Germinal center (tissue), 1 donor: ENCODE measurements around the gene NUDT6.
A peak's percentile ranks its signal among the peaks of the same experiment; 100 is the strongest.
"Not testable (repeated sequence)": the region's sequence is repeated elsewhere in the genome, so short reads cannot be mapped to it uniquely, and the experiment has no call there.

ENCODE experiments used
- DNase-seq: peaks from one replicate; pipeline ENCODE4 v3.0.0; 2012; ENCODE audit warnings: mixed read lengths, low spot score

The NUDT6 gene

GRCh38 chr4:122921971-122922876 lies at the start of gene NUDT6:
Gene NUDT6, minus strand, starts transcription at chr4:122922597. Its CDS starts 25 bp downstream, at chr4:122922572.
- peak; percentile 25 for DNase-seq

DNA sequence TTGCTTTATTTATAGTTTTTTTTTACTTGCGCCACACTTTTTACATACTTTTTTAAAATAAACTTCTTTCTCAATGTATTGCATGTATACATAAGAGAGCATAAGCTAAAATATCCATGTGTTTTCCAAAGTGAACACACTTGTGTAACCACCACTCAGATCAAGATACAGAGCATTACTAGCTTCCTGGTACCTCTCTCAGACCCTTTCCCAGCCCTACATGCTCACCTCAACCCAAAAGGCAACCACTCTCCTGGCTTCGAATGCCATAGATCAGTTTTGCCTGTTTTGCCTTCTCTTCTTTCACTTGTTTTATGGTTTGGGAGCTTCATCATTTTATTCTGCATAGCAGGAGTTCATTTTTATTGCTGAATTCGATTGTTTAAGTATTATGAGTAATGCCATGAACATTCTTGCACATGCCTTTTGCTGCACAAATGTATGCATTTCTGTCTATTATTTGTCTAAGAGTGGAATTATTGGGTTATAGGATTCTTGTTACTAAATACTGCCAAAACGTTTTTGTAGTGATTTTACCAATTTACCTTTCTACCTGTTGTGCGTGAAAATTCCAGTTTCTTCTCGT lies 45.9 kb upstream of the NUDT6 start:
- no peak for DNase-seq

GRCh38 chr4:122967231-122967630 lies 44.8 kb upstream of the NUDT6 start:
- DNase-seq = no peak

DNA sequence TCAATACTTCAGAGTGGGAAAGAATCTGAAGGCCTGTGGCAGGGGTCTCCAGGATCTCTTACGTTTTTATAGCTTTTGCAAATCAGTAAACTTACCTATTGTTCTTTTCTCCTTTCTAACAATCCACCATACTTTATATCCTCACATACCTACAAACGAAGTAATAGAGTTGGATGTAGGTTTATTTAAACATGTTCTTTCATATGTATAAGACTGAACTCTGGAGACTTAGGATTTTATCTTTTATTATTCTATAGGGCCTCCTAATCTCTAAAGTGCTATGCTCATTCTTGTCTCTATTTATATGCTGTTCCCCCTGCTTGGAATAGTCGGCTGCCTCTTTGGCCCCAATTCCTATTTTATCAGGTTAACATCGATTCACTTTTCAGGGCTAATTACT lies 43.8 kb upstream of the NUDT6 start:
- no peak for DNase-seq

GRCh38 chr4:122963216-122963615 lies 40.8 kb upstream of the NUDT6 start:
- no peak for DNase-seq

GRCh38 chr4:122960611-122961000 lies 38.2 kb upstream of the NUDT6 start:
- DNase-seq = no peak

DNA sequence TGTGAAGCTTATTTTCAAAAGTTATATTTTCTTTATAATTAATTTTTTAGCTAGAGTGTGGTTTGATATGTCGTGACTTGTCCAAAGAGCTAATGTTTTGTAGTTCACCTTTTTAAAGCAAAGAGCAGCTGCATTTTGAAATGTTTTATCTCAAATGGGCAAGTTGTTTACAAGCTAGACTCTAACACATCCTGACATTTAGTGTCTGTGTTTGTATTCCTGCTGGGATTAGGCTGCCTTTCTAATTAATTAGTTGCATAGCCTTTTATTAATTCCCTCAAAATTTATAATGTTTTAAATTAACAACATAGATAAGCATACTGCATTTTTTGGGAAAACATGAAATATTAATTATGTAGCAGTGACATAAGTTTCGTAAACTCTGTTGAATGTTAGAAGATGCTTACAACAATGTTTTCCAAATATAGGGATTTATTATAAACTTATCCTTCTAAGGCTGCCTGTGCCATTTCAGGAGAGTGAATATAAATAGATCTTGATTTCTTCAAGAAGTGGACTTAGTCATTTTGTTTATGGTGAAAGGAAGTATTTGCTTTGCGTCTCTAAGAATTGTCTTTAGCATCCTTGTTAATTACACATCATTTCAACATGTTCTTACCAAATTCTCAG lies 37.7 kb upstream of the NUDT6 start:
- no peak for DNase-seq

GRCh38 chr4:122959441-122959840 lies 37.0 kb upstream of the NUDT6 start:
- DNase-seq = no peak

- no peak for DNase-seq
Observed at GRCh38 chr4:122958505-122958904, 36.1 kb upstream of the NUDT6 start.

- no peak for DNase-seq
Observed at GRCh38 chr4:122953924-122954323, 31.5 kb upstream of the NUDT6 start.

DNA sequence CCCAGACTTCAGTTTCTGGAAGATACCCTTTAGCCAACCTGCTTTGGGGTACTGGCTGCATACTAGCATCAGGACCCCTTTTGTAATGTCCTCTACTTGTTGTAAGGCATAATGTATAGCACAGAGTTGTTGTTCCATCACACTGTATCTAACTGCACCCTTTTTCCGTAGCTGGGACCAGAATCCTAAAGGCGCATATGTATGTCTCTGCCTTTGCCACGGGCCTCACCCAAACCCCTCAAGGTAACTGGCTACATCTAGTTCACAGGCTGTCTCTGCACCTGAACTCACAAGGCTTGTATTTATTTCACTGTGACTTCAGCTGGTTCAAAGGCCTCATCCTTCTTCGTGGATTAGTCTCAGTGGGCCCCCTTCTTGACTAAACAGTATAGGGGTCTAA lies 29.6 kb upstream of the NUDT6 start:
- no peak for DNase-seq

GRCh38 chr4:122948671-122949070 lies 26.3 kb upstream of the NUDT6 start:
- DNase-seq = no peak

GRCh38 chr4:122946142-122946541 lies 23.7 kb upstream of the NUDT6 start:
- no peak for DNase-seq

DNA sequence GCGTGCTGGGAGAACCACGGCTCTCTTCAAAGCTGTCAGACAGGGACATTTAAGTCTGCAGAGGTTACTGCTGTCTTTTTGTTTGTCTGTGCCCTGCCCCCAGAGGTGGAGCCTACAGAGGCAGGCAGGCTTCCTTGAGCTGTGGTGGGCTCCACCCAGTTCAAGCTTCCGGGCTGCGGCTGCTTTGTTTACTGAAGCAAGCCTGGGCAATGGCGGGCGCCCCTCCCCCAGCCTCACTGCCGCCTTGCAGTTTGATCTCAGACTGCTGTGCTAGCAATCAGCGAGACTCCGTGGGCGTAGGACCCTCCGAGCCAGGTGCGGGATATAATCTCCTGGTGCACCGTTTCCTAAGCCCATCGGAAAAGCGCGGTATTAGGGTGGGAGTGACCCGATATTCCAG lies 22.7 kb upstream of the NUDT6 start:
- DNase-seq = not testable (repeated sequence)

- no peak for DNase-seq
Observed at GRCh38 chr4:122932763-122933162, 10.4 kb upstream of the NUDT6 start.

DNA sequence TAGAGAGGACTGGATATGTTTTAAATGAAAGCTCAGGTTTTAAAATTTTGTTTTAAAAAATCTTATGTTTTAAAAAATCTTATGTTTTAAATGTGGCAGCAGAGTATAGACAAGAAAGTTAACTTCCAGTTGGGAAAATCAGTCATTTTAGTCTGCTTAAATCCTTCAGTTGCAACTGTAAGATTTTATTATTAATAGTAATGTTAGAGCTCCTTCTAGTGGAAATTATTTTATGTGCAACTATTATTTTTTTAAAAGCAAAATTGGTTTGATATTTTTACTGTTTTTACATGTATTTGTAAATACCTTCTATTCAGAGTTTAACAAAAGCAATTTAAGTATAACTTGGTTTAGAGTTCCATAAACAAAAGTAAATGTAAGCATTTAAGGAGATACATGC lies 8.5 kb upstream of the NUDT6 start:
- DNase-seq = peak; percentile 2

GRCh38 chr4:122928930-122929329 lies 6.5 kb upstream of the NUDT6 start:
- no peak for DNase-seq

DNA sequence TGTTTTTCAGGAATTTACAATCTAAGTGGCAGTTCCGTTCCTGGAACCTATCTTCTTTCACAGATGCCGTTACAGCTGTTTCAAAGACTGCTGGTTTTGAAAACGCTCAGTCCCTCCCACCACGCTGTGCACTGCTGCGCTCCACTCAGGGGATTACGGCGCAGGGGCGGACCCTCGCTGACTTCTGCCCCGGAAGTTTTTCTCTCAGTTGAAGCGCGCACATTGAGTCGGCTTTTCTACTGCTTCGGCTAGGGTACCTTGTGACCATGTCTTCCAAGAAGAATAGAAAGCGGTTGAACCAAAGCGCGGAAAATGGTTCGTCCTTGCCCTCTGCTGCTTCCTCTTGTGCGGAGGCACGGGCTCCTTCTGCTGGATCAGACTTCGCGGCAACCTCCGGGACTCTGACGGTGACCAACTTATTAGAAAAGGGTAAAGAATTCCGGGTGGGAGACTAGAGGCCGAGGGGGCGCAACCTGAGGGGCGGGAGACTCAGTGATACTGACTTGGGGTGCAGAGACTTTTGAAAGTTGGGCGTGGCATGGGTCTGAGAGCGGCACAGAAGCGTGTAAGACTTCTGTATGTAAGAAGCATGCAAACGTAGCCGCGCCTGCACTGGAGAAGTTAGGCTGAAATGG lies 597 bp upstream of the NUDT6 start:
- DNase-seq = peak; percentile 82

- no peak for DNase-seq
Observed at GRCh38 chr4:122921300-122921699, 1.1 kb downstream of the NUDT6 start.

DNA sequence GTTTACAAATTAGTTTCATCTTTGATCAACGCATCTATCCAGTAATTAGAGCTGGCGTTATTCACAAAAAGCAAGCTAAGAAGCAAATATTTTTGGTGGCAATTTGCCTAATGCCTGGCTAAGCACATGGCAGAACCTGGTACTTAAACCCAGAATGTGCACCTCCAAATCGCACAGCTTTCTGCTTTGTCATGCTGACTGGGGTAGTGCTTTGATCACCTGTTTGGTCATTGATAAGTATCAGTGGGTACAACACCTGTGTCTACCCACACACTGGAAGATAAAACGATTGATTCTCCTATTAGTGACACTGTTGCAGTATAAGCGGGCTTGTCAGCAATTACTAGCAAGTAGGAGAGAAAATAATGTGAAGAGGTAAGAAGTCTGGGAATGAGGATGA lies 1.9 kb downstream of the NUDT6 start:
- DNase-seq = no peak

DNA sequence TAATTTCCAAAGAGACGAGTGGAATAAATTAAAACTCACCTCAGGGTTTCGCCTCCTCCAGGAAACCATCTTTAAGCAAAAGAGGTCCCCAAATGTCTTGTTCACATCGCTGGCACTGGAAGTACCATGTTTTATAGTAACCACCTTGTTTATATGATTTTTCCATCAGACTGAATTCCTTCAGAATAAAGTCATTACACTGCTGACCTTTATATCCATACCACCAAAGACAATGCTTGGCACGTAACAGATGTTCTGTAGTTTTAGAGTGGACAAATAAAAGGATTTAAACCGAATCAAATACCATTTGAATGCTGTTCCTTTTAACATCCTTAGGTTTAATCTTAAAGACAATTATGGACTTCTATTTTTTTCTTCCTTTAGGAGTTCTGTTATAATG lies 4.7 kb downstream of the NUDT6 start:
- no peak for DNase-seq

- DNase-seq = no peak
Observed at GRCh38 chr4:122914938-122915337, 7.5 kb downstream of the NUDT6 start.
